GM19397 (cell line): ENCODE measurements around the gene NBPF1.
A peak's percentile ranks its signal among the peaks of the same experiment; 100 is the strongest.
"Not testable (repeated sequence)": the region's sequence is repeated elsewhere in the genome, so short reads cannot be mapped to it uniquely, and the experiment has no call there.

Experiments
- ATAC-seq: cut with Tn5 transposase; IDR thresholded peaks from one replicate; pipeline ENCODE4 v1.9.1; 2021; ENCODE audit warnings: mild to moderate bottlenecking, moderate library complexity; ENCODE audit not compliant: unreplicated experiment

NBPF1 gene

DNA sequence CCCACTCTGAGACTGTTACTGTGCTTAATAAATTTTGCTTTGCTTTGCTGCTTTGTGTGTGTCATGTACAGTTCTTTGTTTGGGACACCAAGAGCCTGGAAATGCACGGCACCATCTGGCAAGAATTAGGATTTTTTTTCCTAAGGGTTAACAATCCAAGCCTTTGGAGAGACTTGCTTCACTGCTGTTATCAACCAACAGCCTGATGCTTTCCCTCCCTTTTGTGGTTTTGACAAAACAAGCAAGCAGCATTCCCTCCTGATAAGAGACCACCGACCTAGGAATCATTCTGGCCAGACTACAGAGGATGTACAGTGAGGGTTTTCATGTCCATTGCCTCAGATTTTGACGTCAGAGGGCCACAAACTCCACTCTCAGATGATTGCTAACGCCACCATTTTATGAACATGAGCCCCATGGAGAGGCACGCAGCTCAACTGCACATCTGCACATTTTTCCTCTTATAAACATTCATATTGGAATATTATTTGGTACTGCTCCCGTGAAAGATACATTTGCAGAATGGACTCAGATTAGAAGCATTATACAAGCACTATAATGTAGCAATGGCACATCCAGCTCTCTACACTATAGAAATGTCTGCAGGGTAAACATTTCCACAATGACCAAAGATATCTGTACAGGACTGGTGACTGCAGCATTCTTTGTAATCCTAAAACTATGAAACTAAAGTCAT is 94.0 kb downstream of the NBPF1 start:
- ATAC-seq = not testable (repeated sequence)

DNA sequence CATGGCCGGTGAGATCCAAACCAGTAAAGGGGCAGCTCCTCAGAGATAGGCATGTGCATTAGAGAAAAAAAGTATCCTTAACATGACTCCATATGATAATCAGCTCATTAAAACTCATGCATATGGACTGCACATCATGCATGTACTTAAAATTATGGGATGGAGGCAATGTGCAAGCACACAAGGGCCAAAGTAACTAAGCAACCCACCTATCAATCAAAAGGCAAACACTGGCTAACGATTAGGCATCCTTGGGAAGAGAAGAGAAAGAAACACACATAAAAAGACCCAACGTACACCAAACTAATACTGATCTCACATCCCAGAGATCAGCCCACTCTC is 94.5 kb downstream of the NBPF1 start:
- not testable (repeated sequence) for ATAC-seq

DNA sequence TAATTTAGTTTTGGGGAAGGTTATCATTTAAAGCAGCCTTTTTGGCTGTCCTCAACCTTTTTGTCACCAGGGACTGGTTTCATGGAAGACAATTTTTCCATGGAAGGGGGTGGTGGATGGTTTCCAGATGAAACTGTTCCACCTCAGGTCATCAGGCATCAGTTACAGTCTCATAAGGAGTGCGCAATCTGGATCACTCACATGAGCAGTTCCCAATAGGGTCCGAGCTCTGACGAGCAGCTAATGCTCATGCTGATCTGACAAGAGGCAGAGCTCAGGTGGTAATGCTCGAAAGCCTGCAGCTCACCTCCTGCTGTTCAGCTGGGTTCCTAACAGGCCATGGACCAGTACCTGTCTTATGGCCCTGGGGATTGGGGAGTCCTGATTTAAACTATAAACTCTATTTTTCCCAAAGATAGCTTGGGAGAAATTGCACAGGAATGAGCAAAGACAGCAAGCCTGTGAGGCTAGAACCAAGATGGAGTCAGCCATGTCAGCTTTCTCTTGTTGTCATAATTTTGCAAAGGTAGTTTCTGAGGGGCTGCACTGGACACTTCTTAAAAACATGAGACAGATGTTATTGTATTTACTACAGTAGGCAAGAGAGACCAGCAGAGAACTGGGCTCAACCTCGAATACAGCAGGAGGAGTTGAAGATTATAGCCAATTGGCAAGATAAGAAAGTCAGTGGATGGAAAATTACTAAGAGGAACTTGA is 96.5 kb downstream of the NBPF1 start:
- ATAC-seq = not testable (repeated sequence)

DNA sequence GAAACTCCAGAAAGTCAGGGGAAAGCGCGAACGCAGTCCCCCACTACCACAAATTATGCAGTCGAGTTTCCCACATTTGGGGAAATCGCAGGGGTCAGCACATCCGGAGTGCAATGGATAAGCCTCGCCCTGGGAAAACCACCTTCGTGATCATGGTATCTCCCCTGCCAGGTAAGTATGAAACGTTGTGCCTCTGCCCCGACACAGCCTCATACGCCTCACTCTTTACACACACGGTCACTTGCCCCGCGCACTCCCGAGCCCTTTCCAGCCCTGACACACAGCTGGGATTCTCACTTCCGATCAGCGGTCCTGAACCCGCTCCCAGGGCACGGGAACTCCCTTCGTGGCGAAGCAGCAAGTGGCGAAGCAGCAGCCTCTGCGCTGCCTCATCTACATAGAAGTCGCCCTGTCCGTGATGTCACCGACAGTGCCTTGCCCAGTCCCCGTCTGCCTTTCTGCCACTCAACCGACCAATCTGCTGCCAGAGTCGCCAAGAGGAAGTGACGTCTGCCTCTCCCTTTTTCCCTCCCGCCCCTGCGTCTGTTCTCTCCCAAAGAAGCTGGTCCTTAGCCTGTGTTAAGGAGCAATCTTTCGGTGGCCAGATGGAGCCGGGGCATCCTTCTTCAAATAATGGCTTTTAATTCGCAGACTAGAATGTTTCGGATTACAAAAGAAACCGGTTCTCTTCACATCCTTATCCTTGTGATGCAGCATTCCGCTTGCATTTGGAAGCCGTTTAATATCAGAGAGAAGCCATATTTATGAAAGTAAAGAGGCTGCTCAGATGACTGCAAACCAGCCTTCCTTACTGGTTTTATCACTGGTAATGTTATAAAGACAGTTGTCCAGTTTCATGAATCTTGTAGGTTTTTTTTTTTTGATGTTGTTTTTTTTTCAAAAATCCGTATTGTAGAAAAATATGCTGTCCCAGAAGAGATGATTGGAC is 99.0 kb downstream of the NBPF1 start, which contains the start of gene RNU1-1:
RNU1-1 (minus strand) TSS at position 179 of the 949 bp plus-strand sequence.
- ATAC-seq = not testable (repeated sequence)

DNA sequence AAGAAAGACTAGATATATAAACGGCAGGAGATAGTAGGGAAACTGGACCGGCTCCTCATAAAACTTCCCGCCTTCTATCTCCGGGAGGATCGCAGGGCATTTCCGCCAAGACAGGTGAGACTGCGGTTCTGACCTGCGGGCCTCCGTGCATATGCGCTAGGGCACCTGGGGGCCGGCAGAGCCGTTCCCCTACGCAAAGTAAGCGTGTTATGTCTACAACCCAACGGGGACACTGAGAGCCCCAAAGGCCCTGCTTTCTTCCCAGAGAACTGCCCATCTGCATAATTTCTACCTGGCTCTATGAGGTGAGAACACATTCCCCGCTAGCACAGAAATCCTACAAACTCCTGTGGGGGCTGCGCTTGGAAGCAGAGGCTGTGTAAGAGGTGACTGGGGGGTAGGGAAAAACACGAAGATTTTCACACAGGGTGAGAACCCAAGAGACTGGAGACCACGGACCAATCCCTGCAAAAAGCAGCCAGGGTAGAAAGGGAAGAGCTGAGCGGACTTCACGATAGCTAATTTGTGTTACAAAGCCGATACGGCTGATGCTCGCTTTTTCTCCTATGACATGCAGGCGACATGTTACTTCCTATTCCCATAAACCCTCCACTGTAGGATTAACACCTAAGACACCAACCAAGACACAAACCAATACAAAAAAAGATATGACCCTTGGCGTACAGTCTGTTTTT is 99.8 kb downstream of the NBPF1 start:
- ATAC-seq = peak; percentile 86

DNA sequence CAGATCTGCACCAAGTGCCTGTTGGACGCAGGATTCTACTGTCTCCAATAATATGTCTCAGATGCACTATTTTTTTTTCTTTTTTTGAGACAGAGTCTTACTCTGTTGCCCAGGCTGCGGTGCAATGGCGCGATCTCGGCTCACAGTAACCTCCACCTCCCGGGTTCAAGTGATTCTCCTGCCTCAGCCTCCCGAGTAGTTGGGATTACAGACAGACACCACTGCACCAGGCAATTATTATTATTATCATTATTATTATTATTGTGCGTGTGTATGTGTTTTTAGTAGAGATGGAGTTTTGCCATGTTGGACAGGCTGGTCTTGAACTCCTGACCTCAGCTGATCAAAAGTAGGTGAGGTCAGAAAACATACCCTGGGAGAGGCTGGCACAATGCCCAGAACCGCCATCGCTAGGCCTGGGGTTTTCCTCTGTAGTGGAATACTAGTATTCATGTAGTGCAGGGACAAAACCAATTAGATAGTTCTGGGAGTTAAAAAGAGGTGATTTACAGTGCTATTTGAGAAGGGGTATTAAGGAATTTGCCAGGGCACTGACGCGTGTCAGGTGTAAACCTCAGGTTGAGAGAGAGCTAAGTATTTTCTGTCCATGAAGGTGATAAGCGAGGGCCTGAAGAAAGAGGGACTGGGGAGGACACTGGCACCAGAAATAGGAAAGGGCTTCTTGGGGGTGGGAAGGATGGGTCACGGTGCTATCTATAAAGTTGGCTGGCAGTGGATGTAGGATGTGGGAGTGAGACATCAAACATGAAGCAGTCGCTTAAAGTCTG is 100.5 kb downstream of the NBPF1 start:
- ATAC-seq = not testable (repeated sequence)
